NCI-H2107 treated with DMSO at 0.1 percent for 48 hours (cell line): ENCODE results near the gene MRAS.
A peak's percentile ranks its signal among the peaks of the same experiment; 100 is the strongest.

Experiments
- DNase-seq: peaks from one replicate; lab custom pipeline; 2025; ENCODE audit not compliant: unreplicated experiment; lab: John Stamatoyannopoulos, UW

Gene MRAS

GRCh38 chr3:138347960-138348753 lies at the start of gene MRAS:
TSS of gene MRAS (plus strand) at chr3:138348579. CDS start at chr3:138372884, 24,305 bp downstream.
- no peak for DNase-seq

- no peak for DNase-seq
Observed at GRCh38 chr3:138300647-138301046, 47.7 kb upstream of the MRAS start.

GRCh38 chr3:138303474-138303873 lies 44.9 kb upstream of the MRAS start:
- no peak for DNase-seq

- DNase-seq, result no peak
Observed at GRCh38 chr3:138307899-138308298, 40.5 kb upstream of the MRAS start.

GRCh38 chr3:138308783-138309182 lies 39.6 kb upstream of the MRAS start:
- no peak for DNase-seq

GRCh38 chr3:138310494-138310893 lies 37.9 kb upstream of the MRAS start:
- no peak for DNase-seq

- DNase-seq, result no peak
Observed at GRCh38 chr3:138314751-138315150, 33.6 kb upstream of the MRAS start.

- no peak for DNase-seq
Observed at GRCh38 chr3:138317687-138318086, 30.7 kb upstream of the MRAS start.

GRCh38 chr3:138323971-138324370 lies 24.4 kb upstream of the MRAS start:
- no peak for DNase-seq

GRCh38 chr3:138325990-138326389 lies 22.4 kb upstream of the MRAS start:
- DNase-seq, result no peak

GRCh38 chr3:138326866-138327595 lies 21.3 kb upstream of the MRAS start:
- no peak for DNase-seq

- DNase-seq, result no peak
Observed at GRCh38 chr3:138327831-138328230, 20.5 kb upstream of the MRAS start.

- no peak for DNase-seq
Observed at GRCh38 chr3:138328341-138328740, 20.0 kb upstream of the MRAS start.

GRCh38 chr3:138329127-138329983 lies 19.0 kb upstream of the MRAS start, which contains the start of gene NME9:
TSS of gene NME9 (minus strand) at chr3:138329851. CDS start at chr3:138329335, 516 bp downstream.
- peak; percentile 78 for DNase-seq

- no peak for DNase-seq
Observed at GRCh38 chr3:138329984-138330293, 18.4 kb upstream of the MRAS start.

GRCh38 chr3:138331143-138331894 lies 17.1 kb upstream of the MRAS start:
- no peak for DNase-seq

- DNase-seq, result peak; percentile 32
Observed at GRCh38 chr3:138332472-138333073, 15.8 kb upstream of the MRAS start.

GRCh38 chr3:138334608-138335007 lies 13.8 kb upstream of the MRAS start:
- no peak for DNase-seq

- no peak for DNase-seq
Observed at GRCh38 chr3:138336454-138336999, 11.9 kb upstream of the MRAS start.

- DNase-seq, result no peak
Observed at GRCh38 chr3:138338244-138338643, 10.1 kb upstream of the MRAS start.
